Endothelial cell of umbilical vein (primary cell): ENCODE measurements around the gene SHISA5. TPM values are rescaled to one million over a fixed set of nuclear protein-coding genes. Genes with fewer than 3 reads are reported as not detected.

ENCODE experiments used
- BruUV-seq: library from RNA; stranded (reverse); fragments of 400-500 nt; replicated peaks from 2 replicates; lab custom pipeline; 2021; lab: Mats Ljungman, UMichigan
- CTCF ChIA-PET: fragments of 300-600, 350-600 bp; sonication (Branson Sonifier 250); formaldehyde crosslinking; loops from one replicate; lab custom pipeline; 2021; ENCODE audit warnings: antibody characterized with exemption, inconsistent platforms; lab: Charles Lee
- POLR2A ChIA-PET: fragments of 300-600, 350-600 bp; sonication (Branson Sonifier 250); formaldehyde crosslinking; loops from one replicate; lab custom pipeline; 2021; ENCODE audit warnings: antibody characterized with exemption, inconsistent platforms; lab: Charles Lee
- DNase-seq: peaks from one replicate; pipeline ENCODE4 v3.0.0-alpha.2; 2011; ENCODE audit warnings: low read depth, low spot score
- FAIRE-seq: peaks from 2 replicates; lab custom pipeline; 2011; peaks lifted over from hg19 to GRCh38; lab: Jason Lieb, UNC
- H2AFZ ChIP-seq: 2 replicates; pipeline ENCODE4 v1.6.0; 2012; ENCODE audit warnings: low read depth, low read length, control low read depth, inconsistent platforms
- H3K27ac ChIP-seq: 2 replicates; pipeline ENCODE4 v1.5.1; 2011; ENCODE audit warnings: low read depth, mild to moderate bottlenecking, control low read depth, low read length, moderate library complexity; ENCODE audit not compliant: insufficient read depth
- H3K27me3 ChIP-seq, 2 experiments: 2 replicates each; pipeline versions ENCODE4 v1.6.0 to v1.6.1; 2011; ENCODE audit warnings: low read length in 2 of 2, mixed read lengths in 1 of 2; ENCODE audit not compliant: control insufficient read depth in 2 of 2, insufficient read depth in 2 of 2
- H3K36me3 ChIP-seq, 2 experiments: 2 replicates in 1 of 2; 3 replicates in 1 of 2; pipeline ENCODE4 v1.5.1; 2011; ENCODE audit warnings: low read length in 2 of 2, mild to moderate bottlenecking in 1 of 2, moderate library complexity in 1 of 2; ENCODE audit not compliant: control insufficient read depth in 2 of 2, insufficient read depth in 2 of 2; ENCODE audit errors: extremely low read depth in 1 of 2
- H3K4me1 ChIP-seq: 3 replicates; pipeline ENCODE4 v1.5.1; 2011; ENCODE audit warnings: mild to moderate bottlenecking, low read length; ENCODE audit not compliant: control insufficient read depth, insufficient read depth; ENCODE audit errors: extremely low read depth
- H3K4me2 ChIP-seq: 2 replicates; pipeline ENCODE4 v1.6.1; 2011; ENCODE audit warnings: low read length, control low read depth, mixed read lengths; ENCODE audit not compliant: insufficient read depth
- H3K4me3 ChIP-seq, 3 experiments: fragments of 200-600 bp in 1 of 3; sonication (generic), shearing (Covaris generic) in 1 of 3; replicated peaks in 1 of 3; 2 replicates each; pipeline ENCODE4 v1.5.1; 2011 to 2016; ENCODE audit warnings: control low read depth in 3 of 3, low read length in 3 of 3, mild to moderate bottlenecking in 2 of 3, inconsistent platforms in 1 of 3, low read depth in 1 of 3, moderate library complexity in 1 of 3; ENCODE audit not compliant: insufficient read depth in 1 of 3
- H3K79me2 ChIP-seq: 2 replicates; pipeline ENCODE4 v1.6.0; 2012; ENCODE audit warnings: low read length, inconsistent platforms; ENCODE audit not compliant: control insufficient read depth, insufficient read depth
- H3K9ac ChIP-seq: replicated peaks from 2 replicates; pipeline ENCODE3; 2011; ENCODE audit warnings: low read length, control low read depth; ENCODE audit not compliant: insufficient read depth; ENCODE audit errors: extremely low read depth
- H3K9me1 ChIP-seq: replicated peaks from 3 replicates; pipeline ENCODE4 v1.6.0; 2011; ENCODE audit warnings: mild to moderate bottlenecking, low read length; ENCODE audit not compliant: control insufficient read depth, insufficient read depth; ENCODE audit errors: extremely low read depth
- H3K9me3 ChIP-seq: replicated peaks from 2 replicates; pipeline ENCODE4 v1.5.1; 2012; ENCODE audit warnings: low read length, inconsistent platforms; ENCODE audit not compliant: control insufficient read depth, insufficient read depth
- H4K20me1 ChIP-seq: replicated peaks from 2 replicates; pipeline ENCODE3; 2011; ENCODE audit warnings: mild to moderate bottlenecking, low read length; ENCODE audit not compliant: control insufficient read depth, insufficient read depth; ENCODE audit errors: extremely low read depth
- CTCF ChIP-seq, 2 donors: IDR thresholded peaks; 1 replicate in 1 of 2; 2 replicates in 1 of 2; pipeline ENCODE4 v1.5.1; 2011; ENCODE audit warnings: low read length in 2 of 2, mild to moderate bottlenecking in 2 of 2, moderate library complexity in 2 of 2, control low read depth in 1 of 2, inconsistent platforms in 1 of 2, low read depth in 1 of 2; ENCODE audit not compliant: insufficient read depth in 1 of 2; ENCODE audit errors: extremely low read depth in 1 of 2
- EZH2 ChIP-seq: IDR thresholded peaks from 2 replicates; pipeline ENCODE4 v1.6.1; 2012; ENCODE audit warnings: borderline replicate concordance, low read depth, mild to moderate bottlenecking, moderate library complexity, low read length, inconsistent platforms; ENCODE audit not compliant: severe bottlenecking
- FOS ChIP-seq: IDR thresholded peaks from 2 replicates; pipeline ENCODE4 v1.6.1; 2011; ENCODE audit warnings: mild to moderate bottlenecking, low read length, moderate library complexity, borderline replicate concordance; ENCODE audit not compliant: insufficient read depth
- GATA2 ChIP-seq: IDR thresholded peaks from 2 replicates; pipeline ENCODE4 v1.7.0; 2011; ENCODE audit warnings: low read depth, mild to moderate bottlenecking, moderate library complexity, mixed read lengths, low read length; ENCODE audit not compliant: insufficient read length, insufficient read depth
- JUN ChIP-seq: IDR thresholded peaks from 2 replicates; pipeline ENCODE4 v1.6.1; 2011; ENCODE audit warnings: borderline replicate concordance, low read depth; ENCODE audit not compliant: insufficient read length, insufficient read depth
- MYC ChIP-seq: IDR thresholded peaks from one replicate; pipeline ENCODE4 v1.6.1; 2011; ENCODE audit warnings: mild to moderate bottlenecking, low read depth, low read length
- POLR2A ChIP-seq: IDR thresholded peaks from 2 replicates; pipeline ENCODE4 v1.6.1; 2012; ENCODE audit warnings: low read depth, mild to moderate bottlenecking, control low read depth, low read length
- POLR2AphosphoS5 ChIP-seq: IDR thresholded peaks from 2 replicates; pipeline ENCODE4 v1.6.1; 2012; ENCODE audit warnings: low read depth, mild to moderate bottlenecking, control low read depth, low read length, moderate library complexity; ENCODE audit not compliant: insufficient read depth
- dilution Hi-C: fragments of 300-500 bp; cut with MboI; formaldehyde crosslinking; loops from one replicate; pipeline ENCODE4 v1.15.0; 2019; ENCODE audit warnings: low sequenced_read_pairs; ENCODE audit not compliant: extremely low pct_ligation_motif_present
- intact Hi-C: fragments of 100-400 bp; cut with micrococcal nuclease; formaldehyde crosslinking; loops from one replicate; pipeline ENCODE4 v1.10.0; 2022
- polyA plus RNA-seq, 4 experiments: library from polyadenylated mRNA; depleted of rRNA in 3 of 4; stranded (reverse) in 3 of 4; unstranded in 1 of 4; fragments of >200 nt; gene quantifications; 2 replicates each; pipeline versions ENCODE4 v1.2.1 to v1.2.3, GENCODE V29; 2011 to 2012; ENCODE audit warnings: missing spikeins in 1 of 4
- total RNA-seq: library from RNA; stranded (reverse); gene quantifications from 2 replicates; pipeline ENCODE4 v1.2.3, GENCODE V29; 2021
- TF ChIP-seq, protein P1 (sequence below): IDR thresholded peaks from 2 replicates; pipeline ENCODE4 v1.6.1; 2011; ENCODE audit not compliant: insufficient read depth, insufficient read length

Gene SHISA5
- total and polyA plus RNA-seq, 2 donors (not counting 3 experiments of a cell fraction or from before 2014, with no cell fraction given), result 205 to 320 TPM

DNA sequence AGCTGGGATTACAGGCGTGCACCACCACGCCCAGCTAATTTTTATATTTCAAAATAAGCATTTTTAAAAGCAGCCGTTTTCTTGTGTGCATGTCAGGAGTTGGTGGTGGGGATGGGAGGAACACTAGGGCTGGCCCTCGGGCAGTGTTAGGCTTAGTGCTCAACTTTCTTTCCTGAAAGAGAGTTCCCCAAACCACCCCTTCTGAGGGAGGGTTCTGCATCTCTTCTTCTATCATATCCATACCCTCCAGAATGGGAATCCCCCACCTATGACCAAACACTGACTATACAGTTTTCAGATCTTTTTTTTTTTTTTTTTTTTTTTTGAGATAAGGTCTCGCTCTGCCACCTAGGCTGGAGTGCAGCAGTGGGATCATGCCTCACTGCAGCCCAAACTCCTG, 40.2 kb upstream of the SHISA5 start:
- CTCF ChIA-PET, result interaction anchor here (0.6 to 2.4 kb wide), 2 partner anchors 47 to 108 kb away, joined by 3 to 15 read pairs; no protein-coding TSS in a partner anchor
- H3K4me3 ChIP-seq, result no peak overlapping the region
- no peaks in the 10 kb centered on the region for H3K79me2 ChIP-seq
- H4K20me1 ChIP-seq, result no peaks in the 10 kb centered on the region
- FAIRE-seq (no peak), DNase-seq (no peak)
- no peaks in the 10 kb centered on the region for H3K9me1 ChIP-seq
- TF ChIP-seq POLR2AphosphoS5 (no peak), CTCF (IDR thresholded peaks at IDR 0.05; ENCODE audit: extremely low read depth in 1 of 2, insufficient read depth in 1 of 2, low read depth in 1 of 2, low read length in 2 of 2) (no peak), EZH2 (no peak), GATA2 (no peak), JUN (no peak), POLR2A (no peak), FOS (no peak), MYC (no peak)
- TF ChIP-seq, protein P1, sequence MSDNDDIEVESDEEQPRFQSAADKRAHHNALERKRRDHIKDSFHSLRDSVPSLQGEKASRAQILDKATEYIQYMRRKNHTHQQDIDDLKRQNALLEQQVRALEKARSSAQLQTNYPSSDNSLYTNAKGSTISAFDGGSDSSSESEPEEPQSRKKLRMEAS, result no peak
- BruUV-seq, result no TSS peak
- no peaks in the 10 kb centered on the region for H3K36me3 ChIP-seq
- no peaks in the 10 kb centered on the region for H3K27me3 ChIP-seq
- POLR2A ChIA-PET, result no interaction called here
- dilution Hi-C loops (no loop called here), intact Hi-C loops (loop anchor here (10.0 kb wide), 1 partner anchor 349 kb away; no protein-coding TSS in a partner anchor)
- H3K27ac ChIP-seq, result no peak overlapping the region
- H2AFZ ChIP-seq, result no peak overlapping the region
- no peak overlapping the region for H3K4me2 ChIP-seq
- H3K9ac ChIP-seq, result no peak overlapping the region
- H3K9me3 ChIP-seq, result no peaks in the 10 kb centered on the region
- H3K4me1 ChIP-seq, result peaks cover 3% of the 10 kb centered on the region
